T-helper 17 cell (primary cell): ENCODE data around the gene SERP1. TPM values are rescaled to one million over a fixed set of nuclear protein-coding genes. Genes with fewer than 3 reads are reported as not detected.

Experiments used
- ATAC-seq: fragments of 150-1000 bp; cut with Tn5 transposase; 2 replicates; pipeline ENCODE4 v1.10.0; 2021; ENCODE audit warnings: mild to moderate bottlenecking, moderate library complexity
- DNase-seq, 3 donors: peaks; one replicate each; pipeline versions ENCODE4 v3.0.0 to v3.0.0-alpha.2; 2020 to 2021
- H3K9me3 ChIP-seq: one replicate; pipeline ENCODE4 v1.7.0; 2013; ENCODE audit warnings: low read length, mild to moderate bottlenecking; ENCODE audit not compliant: control insufficient read depth, poor library complexity, severe bottlenecking
- H3K27ac Mint-ChIP-seq: one replicate; pipeline ENCODE4 v1.8.0; 2022; ENCODE audit warnings: mild to moderate bottlenecking, moderate library complexity, mixed read lengths
- H3K27me3 Mint-ChIP-seq: one replicate; pipeline ENCODE4 v1.8.0; 2022; ENCODE audit warnings: mixed read lengths
- H3K36me3 Mint-ChIP-seq: one replicate; pipeline ENCODE4 v1.8.0; 2022; ENCODE audit warnings: low read depth, mixed read lengths
- H3K4me1 Mint-ChIP-seq: one replicate; pipeline ENCODE4 v1.8.0; 2022; ENCODE audit warnings: mild to moderate bottlenecking, mixed read lengths
- H3K4me3 Mint-ChIP-seq: one replicate; pipeline ENCODE4 v1.8.0; 2022; ENCODE audit warnings: mild to moderate bottlenecking, moderate library complexity, mixed read lengths
- total RNA-seq, 4 donors: library from RNA in 2 of 4; stranded (reverse) in 2 of 4; gene quantifications; one replicate each; pipeline ENCODE4 v1.2.3 and lab custom pipeline; 2022 to 2026

SERP1 gene
- total RNA-seq (100 to 1,000 TPM; 106 to 119 TPM), total RNA-seq (lab: John Stamatoyannopoulos, UW) (159 to 205 reads per million in 2 donors)

DNA sequence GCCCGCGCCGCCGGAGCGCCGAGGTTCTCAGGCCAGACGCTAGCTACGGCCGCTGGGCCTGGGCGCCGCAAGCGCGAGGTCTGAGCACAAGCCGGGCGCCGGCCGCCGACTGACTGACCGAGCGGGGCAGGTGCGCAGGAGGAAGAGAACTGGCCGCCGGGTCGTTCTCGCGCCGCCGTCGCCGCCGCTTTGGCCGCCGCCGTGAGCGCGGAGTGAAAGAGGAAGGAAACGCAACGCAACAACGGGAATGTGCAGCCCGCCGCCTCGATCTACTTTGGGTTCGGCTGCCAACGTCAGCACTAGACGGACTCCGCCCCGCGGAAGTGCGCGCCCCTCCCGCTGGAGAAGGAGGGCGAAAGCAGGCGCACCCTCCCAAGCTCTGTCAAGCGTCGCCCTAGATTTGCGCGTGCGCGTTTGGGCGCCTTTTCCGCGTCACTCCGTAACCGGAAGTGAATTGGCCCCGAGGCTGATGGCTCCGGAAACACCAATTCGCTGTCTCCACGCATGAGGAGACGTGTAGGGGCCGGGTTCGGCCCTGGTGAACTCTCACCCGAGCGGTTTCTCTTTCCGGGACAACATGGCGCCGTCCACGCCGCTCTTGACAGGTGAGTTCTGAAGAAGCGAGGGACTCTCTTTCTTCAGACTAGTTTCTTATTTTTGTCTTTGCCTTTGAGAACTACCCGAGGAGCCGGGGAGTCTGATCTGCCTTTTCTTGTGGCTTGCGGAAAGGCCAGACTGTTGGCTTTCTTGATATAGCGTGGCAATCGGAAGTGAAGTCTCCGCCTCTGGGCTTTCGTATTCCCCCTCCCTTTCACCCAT, at the start of gene SERP1, which contains the start of gene EIF2A:
SERP1 (minus strand) TSS at position 271 of the 819 bp plus-strand sequence. CDS start 361 bp downstream, outside the sequence.
EIF2A (plus strand) TSS at position 562 of the 819 bp plus-strand sequence; CDS start at position 578, 16 bp downstream.
- Mint-ChIP-seq H3K27ac (peak within 1 kb of the TSS; percentile 96), H3K4me1 (peaks cover 50% of the 10 kb centered on the region), H3K27me3 (no peaks in the 10 kb centered on the region), H3K36me3 (no peaks in the 10 kb centered on the region), H3K4me3 (peak within 1 kb of the TSS; percentile 97)
- ATAC-seq (peak; percentile 90), DNase-seq (peak; percentile 98 to 99 (median 99))
- no peaks in the 10 kb centered on the region for H3K9me3 ChIP-seq

DNA sequence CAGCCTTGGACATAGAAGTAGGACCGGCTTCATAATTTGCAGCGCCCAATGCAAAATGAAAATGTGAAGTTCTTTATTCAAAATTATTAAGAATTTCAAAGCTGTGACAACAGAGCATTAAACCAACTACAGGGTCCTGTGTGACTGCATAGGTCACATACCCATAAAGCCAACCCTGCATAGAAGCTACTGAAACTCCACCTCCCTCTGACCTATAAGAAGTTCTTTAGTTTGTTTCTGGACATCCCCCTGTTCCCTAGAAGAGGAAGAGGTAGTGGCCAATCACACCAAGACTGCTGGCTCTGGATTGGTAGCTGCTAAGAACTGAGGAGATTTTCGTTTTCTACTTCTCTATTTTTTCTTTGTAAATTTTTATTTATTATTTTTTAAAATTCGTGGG, 47.9 kb upstream of the SERP1 start:
- ATAC-seq (no peak), DNase-seq (no peak)
- no peak overlapping the region for H3K27ac Mint-ChIP-seq
- H3K9me3 ChIP-seq = no peaks in the 10 kb centered on the region
- H3K4me1 Mint-ChIP-seq = peaks cover 13% of the 10 kb centered on the region
- H3K36me3 Mint-ChIP-seq = no peaks in the 10 kb centered on the region
- no peaks in the 10 kb centered on the region for H3K27me3 Mint-ChIP-seq
- no peak overlapping the region for H3K4me3 Mint-ChIP-seq

GRCh38 chr3:150589759-150590158, 43.5 kb upstream of the SERP1 start:
- Mint-ChIP-seq H3K27ac (no peak overlapping the region), H3K36me3 (peaks cover 3% of the 10 kb centered on the region), H3K4me1 (peaks cover 17% of the 10 kb centered on the region), H3K4me3 (no peak overlapping the region), H3K27me3 (no peaks in the 10 kb centered on the region)
- ATAC-seq = peak; percentile 52
- H3K9me3 ChIP-seq = no peaks in the 10 kb centered on the region
- DNase-seq = no peak

GRCh38 chr3:150588027-150588830, 41.9 kb upstream of the SERP1 start:
- Mint-ChIP-seq H3K36me3 (peaks cover 3% of the 10 kb centered on the region), H3K4me3 (no peak overlapping the region), H3K27me3 (no peaks in the 10 kb centered on the region), H3K4me1 (peaks cover 17% of the 10 kb centered on the region), H3K27ac (peak overlapping the region; percentile 47)
- DNase-seq (no peak), ATAC-seq (no peak)
- H3K9me3 ChIP-seq = no peaks in the 10 kb centered on the region

- Mint-ChIP-seq H3K27me3 (no peaks in the 10 kb centered on the region), H3K4me3 (no peak overlapping the region), H3K36me3 (peaks cover 3% of the 10 kb centered on the region), H3K27ac (peak overlapping the region; percentile 32), H3K4me1 (peaks cover 4% of the 10 kb centered on the region)
- DNase-seq (no peak), ATAC-seq (no peak)
- H3K9me3 ChIP-seq = no peaks in the 10 kb centered on the region
These were observed 36.7 kb upstream of the SERP1 start for GRCh38 chr3:150583028-150583427.

DNA sequence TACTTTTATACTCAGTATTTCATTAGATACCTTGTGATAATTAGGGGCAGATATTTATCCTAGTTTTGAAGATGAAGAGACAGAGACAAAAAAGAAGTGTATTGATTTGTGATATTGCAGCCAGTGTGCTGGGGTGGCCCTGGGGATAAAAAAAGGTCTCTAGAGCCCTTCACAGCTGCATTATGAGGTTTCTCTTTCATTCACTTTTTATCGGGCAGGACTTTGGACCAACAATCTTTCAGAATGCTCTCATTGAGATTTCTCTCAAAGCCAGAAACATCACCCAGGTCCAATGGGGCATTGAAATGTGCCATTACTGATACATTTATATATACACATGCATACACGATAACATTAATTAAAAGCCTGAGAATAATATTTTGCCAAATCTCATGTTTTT, 36.3 kb upstream of the SERP1 start:
- ATAC-seq (no peak), DNase-seq (no peak)
- Mint-ChIP-seq H3K27me3 (no peaks in the 10 kb centered on the region), H3K4me3 (no peak overlapping the region), H3K27ac (peak overlapping the region; percentile 32), H3K4me1 (peaks cover 4% of the 10 kb centered on the region), H3K36me3 (peaks cover 3% of the 10 kb centered on the region)
- no peaks in the 10 kb centered on the region for H3K9me3 ChIP-seq

DNA sequence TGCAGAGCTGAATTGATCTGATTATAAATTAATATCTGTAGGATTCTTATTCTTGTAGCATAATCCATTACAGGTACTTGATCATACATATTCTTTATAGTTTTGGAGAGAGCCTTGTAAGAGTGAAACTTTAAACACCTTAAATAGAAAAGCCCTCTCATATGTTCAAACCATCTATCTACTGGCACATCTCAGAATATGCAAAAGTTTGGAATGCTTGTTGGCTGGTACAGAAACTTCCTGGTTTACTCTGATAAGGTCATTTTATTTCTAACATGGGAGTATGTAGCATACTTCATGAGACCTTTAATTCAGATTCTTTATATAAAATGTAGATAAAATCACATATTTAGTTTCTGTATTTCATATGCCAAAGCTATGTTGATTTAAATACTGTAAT, 34.9 kb upstream of the SERP1 start:
- H3K27me3 Mint-ChIP-seq = no peaks in the 10 kb centered on the region
- H3K4me1 Mint-ChIP-seq = peaks cover 11% of the 10 kb centered on the region
- peaks cover 8% of the 10 kb centered on the region for H3K36me3 Mint-ChIP-seq
- H3K9me3 ChIP-seq = no peaks in the 10 kb centered on the region
- no peak overlapping the region for H3K4me3 Mint-ChIP-seq
- H3K27ac Mint-ChIP-seq = no peak overlapping the region
- no peak for DNase-seq
- ATAC-seq = no peak

GRCh38 chr3:150577855-150578254, 31.6 kb upstream of the SERP1 start:
- peaks cover 7% of the 10 kb centered on the region for H3K36me3 Mint-ChIP-seq
- DNase-seq = no peak
- peak overlapping the region; percentile 33 for H3K4me3 Mint-ChIP-seq
- no peaks in the 10 kb centered on the region for H3K9me3 ChIP-seq
- peak overlapping the region; percentile 78 for H3K27ac Mint-ChIP-seq
- no peak for ATAC-seq
- no peaks in the 10 kb centered on the region for H3K27me3 Mint-ChIP-seq
- H3K4me1 Mint-ChIP-seq = peaks cover 18% of the 10 kb centered on the region

GRCh38 chr3:150567328-150567727, 21.0 kb upstream of the SERP1 start:
- Mint-ChIP-seq H3K27ac (no peak overlapping the region), H3K27me3 (no peaks in the 10 kb centered on the region), H3K36me3 (peaks cover 4% of the 10 kb centered on the region), H3K4me3 (no peak overlapping the region), H3K4me1 (peaks cover 4% of the 10 kb centered on the region)
- no peak for ATAC-seq
- DNase-seq = no peak
- no peaks in the 10 kb centered on the region for H3K9me3 ChIP-seq

GRCh38 chr3:150564243-150564642, 17.9 kb upstream of the SERP1 start:
- no peak overlapping the region for H3K4me3 Mint-ChIP-seq
- H3K36me3 Mint-ChIP-seq = peaks cover 4% of the 10 kb centered on the region
- ATAC-seq = no peak
- H3K4me1 Mint-ChIP-seq = no peaks in the 10 kb centered on the region
- no peaks in the 10 kb centered on the region for H3K27me3 Mint-ChIP-seq
- no peaks in the 10 kb centered on the region for H3K9me3 ChIP-seq
- H3K27ac Mint-ChIP-seq = no peak overlapping the region
- no peak for DNase-seq

DNA sequence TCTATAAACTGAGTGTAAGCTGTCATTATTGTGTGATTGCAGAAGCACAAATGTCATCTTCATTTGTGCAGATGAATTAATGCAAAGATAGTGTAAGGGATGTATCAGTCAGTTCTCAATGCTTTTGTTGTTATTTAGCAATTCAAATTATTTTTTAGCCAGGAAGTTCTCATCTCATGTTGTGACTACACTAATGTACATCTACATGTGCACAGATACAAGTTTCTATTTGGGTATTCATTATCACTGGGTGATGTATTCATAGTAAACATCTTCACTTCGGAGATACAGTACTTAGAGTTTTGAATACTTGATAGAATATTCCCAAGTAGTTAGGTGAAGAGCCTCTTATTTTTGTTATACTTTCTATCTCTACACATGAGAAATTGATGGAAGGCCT, 11.4 kb upstream of the SERP1 start:
- no peak for ATAC-seq
- no peaks in the 10 kb centered on the region for H3K9me3 ChIP-seq
- Mint-ChIP-seq H3K4me1 (peaks cover 14% of the 10 kb centered on the region), H3K27me3 (no peaks in the 10 kb centered on the region), H3K4me3 (no peak overlapping the region), H3K36me3 (peaks cover 3% of the 10 kb centered on the region), H3K27ac (no peak overlapping the region)
- DNase-seq = no peak

DNA sequence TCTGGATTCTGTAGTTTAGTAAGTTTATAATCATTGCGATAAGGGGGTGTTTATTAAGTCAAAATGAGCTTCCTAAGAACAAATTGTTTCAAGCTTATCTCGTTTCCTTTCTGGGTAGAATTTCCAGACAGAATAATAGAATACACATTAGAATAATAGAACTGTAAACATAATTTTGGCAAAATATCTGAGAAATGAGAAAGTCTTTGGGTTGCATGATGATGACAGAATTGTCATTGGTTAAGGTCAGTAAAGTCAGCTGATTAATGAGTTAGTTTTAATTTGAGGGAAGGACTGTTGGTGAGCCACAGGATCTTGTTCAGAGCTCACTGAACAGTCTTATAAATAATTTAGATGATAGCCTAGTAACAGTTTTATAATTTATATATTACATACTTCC, 10.5 kb upstream of the SERP1 start:
- Mint-ChIP-seq H3K27me3 (no peaks in the 10 kb centered on the region), H3K4me1 (peaks cover 14% of the 10 kb centered on the region), H3K36me3 (peaks cover 3% of the 10 kb centered on the region), H3K4me3 (no peak overlapping the region), H3K27ac (no peak overlapping the region)
- DNase-seq = no peak
- no peaks in the 10 kb centered on the region for H3K9me3 ChIP-seq
- no peak for ATAC-seq

DNA sequence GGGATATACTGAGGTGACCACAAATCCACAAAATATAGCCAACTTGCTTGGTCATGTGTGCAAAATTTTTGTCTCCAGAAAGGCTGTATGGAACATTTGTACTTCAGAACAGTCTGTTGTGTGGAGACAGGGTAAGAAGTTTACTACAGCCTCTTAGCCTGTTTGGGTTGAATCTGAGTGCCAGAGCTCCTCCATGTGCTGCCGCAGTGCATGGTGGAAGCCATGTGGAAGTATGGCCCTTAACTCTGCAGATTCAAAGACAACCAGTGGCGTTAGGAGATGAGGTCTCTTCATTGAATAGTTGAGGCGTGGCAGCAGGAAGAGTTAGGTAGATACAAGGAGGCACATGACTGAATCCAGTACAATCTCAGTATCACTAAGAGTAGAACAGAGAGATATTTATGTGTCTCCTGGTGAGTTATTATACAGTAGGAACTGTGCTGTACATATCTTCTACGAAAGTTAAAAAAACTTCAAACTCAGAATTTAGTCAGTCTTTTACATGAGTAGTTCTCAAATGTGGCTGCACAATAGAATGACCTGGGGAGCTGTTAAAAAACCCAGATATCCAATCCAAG, 9.7 kb upstream of the SERP1 start:
- ATAC-seq (no peak), DNase-seq (no peak)
- Mint-ChIP-seq H3K27ac (peak overlapping the region; percentile 8), H3K27me3 (no peaks in the 10 kb centered on the region), H3K4me1 (peaks cover 19% of the 10 kb centered on the region), H3K36me3 (peaks cover 3% of the 10 kb centered on the region), H3K4me3 (peak overlapping the region; percentile 67)
- H3K9me3 ChIP-seq = no peaks in the 10 kb centered on the region
